GM20000 (cell line): ENCODE results near the gene NISCH.

Source experiments
- DNase-seq: peaks from one replicate; pipeline ENCODE4 v3.0.0; 2012; ENCODE audit warnings: low spot score
- CTCF ChIP-seq: IDR thresholded peaks from 2 replicates; pipeline ENCODE4 v1.5.1; 2012; ENCODE audit warnings: mild to moderate bottlenecking, control low read depth; ENCODE audit errors: extremely low read depth, missing control alignments

NISCH gene

GRCh38 chr3:52432225-52432624, 23.2 kb upstream of the NISCH start:
- TF ChIP-seq CTCF = no peak

GRCh38 chr3:52432691-52433141, 22.7 kb upstream of the NISCH start:
- no peak for TF ChIP-seq CTCF
- DNase-seq = no peak

More at GRCh38 chr3:52432225-52432624, 23.2 kb upstream of the NISCH start:
- DNase-seq = no peak

GRCh38 chr3:52433328-52433995, 21.9 kb upstream of the NISCH start:
- TF ChIP-seq CTCF = no peak
- DNase-seq = no peak

- no peak for DNase-seq
- no peak for TF ChIP-seq CTCF
Observed at GRCh38 chr3:52433996-52434479, 21.4 kb upstream of the NISCH start.

GRCh38 chr3:52434491-52435115, 20.8 kb upstream of the NISCH start:
- no peak for DNase-seq
- TF ChIP-seq CTCF = no peak

GRCh38 chr3:52435246-52436101, 19.9 kb upstream of the NISCH start:
- DNase-seq = no peak
- TF ChIP-seq CTCF = no peak
